MM.1S (cell line): Measurements from ENCODE around the gene LBX2.

ENCODE experiments used
- CTCF ChIP-seq: fragments of 300-600 bp; sonication (generic); IDR thresholded peaks from 2 replicates; pipeline ENCODE4 v1.5.1; 2016; ENCODE audit warnings: antibody characterized with exemption, low read length, mixed read lengths
- EZH2 ChIP-seq: fragments of 300-600 bp; sonication (generic); optimal IDR thresholded peaks from 2 replicates; pipeline ENCODE3; 2017; ENCODE audit warnings: low read depth, mild to moderate bottlenecking, antibody characterized with exemption, low read length, mixed read lengths
- EZH2phosphoT487 ChIP-seq: fragments of 300-600 bp; sonication (generic); IDR thresholded peaks from 2 replicates; pipeline ENCODE4 v1.6.1; 2018; ENCODE audit warnings: antibody characterized with exemption, low read length

GRCh38 chr2:74536166-74536950 is 37.0 kb upstream of the LBX2 start:
- no peak for TF ChIP-seq CTCF
- no peak for TF ChIP-seq EZH2
- TF ChIP-seq EZH2phosphoT487, result no peak
